Activated CD8-positive, alpha-beta memory T cell treated with anti-CD3 and anti-CD28 coated beads, Interleukin-2, amount 50 U/mL, for 24 hours (primary cell): ENCODE data around the gene MAGEB6.
"Not testable (repeated sequence)": the region's sequence is repeated elsewhere in the genome, so short reads cannot be mapped to it uniquely, and the experiment has no call there.

Experiments used
- DNase-seq: peaks from one replicate; pipeline ENCODE4 v3.0.0-alpha.2; 2020; ENCODE audit errors: extremely low read depth

MAGEB6 gene

GRCh38 chrX:26192204-26192603, at the start of gene MAGEB6:
MAGEB6 (plus strand) TSS chrX:26192440; CDS start chrX:26193847, 1,407 bp downstream.
- no peak for DNase-seq

- DNase-seq, result no peak
Measured at GRCh38 chrX:26146024-26146423, 46.2 kb upstream of the MAGEB6 start.

- DNase-seq, result no peak
Measured at GRCh38 chrX:26160301-26160700, 31.9 kb upstream of the MAGEB6 start, which contains the start of gene MAGEB6B. MAGEB6B (plus strand) TSS chrX:26160601; CDS start chrX:26160601, 0 bp downstream.

- DNase-seq, result no peak
Measured at GRCh38 chrX:26203561-26203960, 11.3 kb downstream of the MAGEB6 start.

- not testable (repeated sequence) for DNase-seq
Measured at GRCh38 chrX:26204717-26205116, 12.5 kb downstream of the MAGEB6 start.

GRCh38 chrX:26208012-26208411, 15.8 kb downstream of the MAGEB6 start:
- DNase-seq, result no peak

- DNase-seq, result no peak
Measured at GRCh38 chrX:26215869-26216268, 23.6 kb downstream of the MAGEB6 start, which contains the start of gene MAGEB5. MAGEB5 (plus strand) TSS chrX:26216169; CDS start chrX:26217302, 1,133 bp downstream.

GRCh38 chrX:26219351-26219750, 27.1 kb downstream of the MAGEB6 start:
- DNase-seq, result no peak

GRCh38 chrX:26234177-26234576, 41.9 kb downstream of the MAGEB6 start:
- no peak for DNase-seq
